Measurements from ENCODE around the gene ST6GALNAC3.
A peak's percentile ranks its signal among the peaks of the same experiment; 100 is the strongest.

The ST6GALNAC3 gene

GRCh38 chr1:76482272-76482671, 407.7 kb downstream of the ST6GALNAC3 start:
- H3K4me3 ChIP-seq (ENCODE audit: low read length): no peak overlapping the region
- no peak for DNase-seq (ENCODE audit: low read depth)
- no peak for TF ChIP-seq CTCF (IDR thresholded peaks at IDR 0.05; ENCODE audit: insufficient read depth, low read depth, low read length, missing control alignments)

GRCh38 chr1:76491737-76492136, 417.2 kb downstream of the ST6GALNAC3 start:
- no peak for DNase-seq (ENCODE audit: low read depth)
- H3K4me3 ChIP-seq (ENCODE audit: low read length): no peak overlapping the region
- no peak for TF ChIP-seq CTCF (IDR thresholded peaks at IDR 0.05; ENCODE audit: insufficient read depth, low read depth, low read length, missing control alignments)

- no peak for DNase-seq (ENCODE audit: low read depth)
Observed at GRCh38 chr1:76492752-76493430, 418.3 kb downstream of the ST6GALNAC3 start.

GRCh38 chr1:76494807-76495206, 420.3 kb downstream of the ST6GALNAC3 start:
- no peak for TF ChIP-seq CTCF (IDR thresholded peaks at IDR 0.05; ENCODE audit: insufficient read depth, low read depth, low read length, missing control alignments)
- peak; percentile 14 for DNase-seq (ENCODE audit: low read depth)
- H3K4me3 ChIP-seq (ENCODE audit: low read length): no peak overlapping the region

More at GRCh38 chr1:76492752-76493430, 418.3 kb downstream of the ST6GALNAC3 start:
- no peak for TF ChIP-seq CTCF (IDR thresholded peaks at IDR 0.05; ENCODE audit: insufficient read depth, low read depth, low read length, missing control alignments)
- no peak overlapping the region for H3K4me3 ChIP-seq (ENCODE audit: low read length)

GRCh38 chr1:76496871-76497270, 422.3 kb downstream of the ST6GALNAC3 start:
- no peak for DNase-seq (ENCODE audit: low read depth)
- H3K4me3 ChIP-seq (ENCODE audit: low read length): no peak overlapping the region
- TF ChIP-seq CTCF (IDR thresholded peaks at IDR 0.05; ENCODE audit: insufficient read depth, low read depth, low read length, missing control alignments): no peak

GRCh38 chr1:76500116-76500515, 425.6 kb downstream of the ST6GALNAC3 start:
- no peak for DNase-seq (ENCODE audit: low read depth)
- TF ChIP-seq CTCF (IDR thresholded peaks at IDR 0.05; ENCODE audit: insufficient read depth, low read depth, low read length, missing control alignments): no peak
- H3K4me3 ChIP-seq (ENCODE audit: low read length): no peak overlapping the region

- DNase-seq (ENCODE audit: low read depth): no peak
- TF ChIP-seq CTCF (IDR thresholded peaks at IDR 0.05; ENCODE audit: insufficient read depth, low read depth, low read length, missing control alignments): no peak
- no peak overlapping the region for H3K4me3 ChIP-seq (ENCODE audit: low read length)
Observed at GRCh38 chr1:76501136-76501535, 426.6 kb downstream of the ST6GALNAC3 start.

Data from epithelial cell of esophagus (primary cell).